ENCODE results near the gene AP2B1.

Gene AP2B1

GRCh38 chr17:35575759-35576158 is 11.4 kb upstream of the AP2B1 start:
- TF ChIP-seq ZFX (IDR thresholded peaks at IDR 0.05) (no peak), CTCF (conservative IDR thresholded peaks at IDR 0.05) (no peak)
- no peak overlapping the region for H3K27ac ChIP-seq

GRCh38 chr17:35577830-35578196 is 9.3 kb upstream of the AP2B1 start:
- TF ChIP-seq CTCF (conservative IDR thresholded peaks at IDR 0.05), result no peak
- TF ChIP-seq ZFX (IDR thresholded peaks at IDR 0.05), result no peak
- peak overlapping the region; percentile 90 for H3K27ac ChIP-seq

GRCh38 chr17:35578197-35578928 is 8.8 kb upstream of the AP2B1 start, which contains the start of gene PEX12:
TSS of gene PEX12 (minus strand) at chr17:35578571. CDS start at chr17:35578021, 550 bp downstream.
- TF ChIP-seq ZFX (IDR thresholded peaks at IDR 0.05) (peak; percentile 80), CTCF (conservative IDR thresholded peaks at IDR 0.05) (no peak)
- H3K27ac ChIP-seq, result peak within 1 kb of the TSS; percentile 90

GRCh38 chr17:35578929-35579432 is 8.1 kb upstream of the AP2B1 start:
- TF ChIP-seq CTCF (conservative IDR thresholded peaks at IDR 0.05), result no peak
- TF ChIP-seq ZFX (IDR thresholded peaks at IDR 0.05), result peak; percentile 3; the same call in 1 of the 2 replicates
- peak overlapping the region; percentile 90 for H3K27ac ChIP-seq

GRCh38 chr17:35584061-35584460 is 3.1 kb upstream of the AP2B1 start:
- TF ChIP-seq ZFX (IDR thresholded peaks at IDR 0.05) (no peak), CTCF (conservative IDR thresholded peaks at IDR 0.05) (no peak)

GRCh38 chr17:35586569-35587073 is 501 bp upstream of the AP2B1 start:
- TF ChIP-seq CTCF (conservative IDR thresholded peaks at IDR 0.05) (no peak), ZFX (IDR thresholded peaks at IDR 0.05) (no peak)

More at GRCh38 chr17:35584061-35584460, 3.1 kb upstream of the AP2B1 start:
- H3K27ac ChIP-seq, result no peak overlapping the region

GRCh38 chr17:35588196-35588920 is 1.2 kb downstream of the AP2B1 start:
- H3K27ac ChIP-seq, result peak overlapping the region; percentile 85
- TF ChIP-seq ZFX (IDR thresholded peaks at IDR 0.05) (no peak), CTCF (conservative IDR thresholded peaks at IDR 0.05) (no peak)

More at GRCh38 chr17:35586569-35587073, 501 bp upstream of the AP2B1 start:
- H3K27ac ChIP-seq, result peak overlapping the region; percentile 85
